CD4-positive, alpha-beta memory T cell (primary cell): ENCODE measurements around the gene SNW1. TPM values are rescaled to one million over a fixed set of nuclear protein-coding genes. Genes with fewer than 3 reads are reported as not detected.
"Not testable (repeated sequence)": the region's sequence is repeated elsewhere in the genome, so short reads cannot be mapped to it uniquely, and the experiment has no call there.

Experiments
- CTCF ChIA-PET: fragments of 350-600 bp; sonication (Branson Sonifier 250); formaldehyde crosslinking; loops from one replicate; lab custom pipeline; 2021; ENCODE audit warnings: inconsistent platforms; ENCODE audit not compliant: partially characterized antibody; lab: Charles Lee
- POLR2A ChIA-PET: fragments of 350-600 bp; sonication (Branson Sonifier 250); formaldehyde crosslinking; loops from one replicate; lab custom pipeline; 2021; ENCODE audit not compliant: partially characterized antibody; lab: Charles Lee
- DNase-seq, 5 donors: peaks; one replicate each; pipeline versions ENCODE4 v3.0.0 to v3.0.0-alpha.2; 2020 to 2022; ENCODE audit warnings: mixed read lengths in 1 of 5
- H3K27ac ChIP-seq: one replicate; pipeline ENCODE4 v1.7.0; 2013; ENCODE audit warnings: low read depth, low read length
- H3K27me3 ChIP-seq: 2 replicates; pipeline ENCODE4 v1.7.0; 2013; ENCODE audit warnings: mild to moderate bottlenecking, low read length, moderate library complexity; ENCODE audit not compliant: insufficient read depth
- H3K36me3 ChIP-seq: 2 replicates; pipeline ENCODE4 v1.7.0; 2013; ENCODE audit warnings: mild to moderate bottlenecking, low read length, moderate library complexity; ENCODE audit not compliant: insufficient read depth
- H3K4me1 ChIP-seq: 2 replicates; pipeline ENCODE4 v1.7.0; 2013; ENCODE audit warnings: mild to moderate bottlenecking, low read length, moderate library complexity; ENCODE audit not compliant: insufficient read depth
- H3K4me3 ChIP-seq, 2 donors: one replicate each; pipeline ENCODE4 v1.7.0; 2013; ENCODE audit warnings: low read length in 2 of 2, mild to moderate bottlenecking in 1 of 2
- H3K9me3 ChIP-seq, 2 donors: one replicate each; pipeline ENCODE4 v1.7.0; 2013; ENCODE audit warnings: low read length in 2 of 2, control low read depth in 1 of 2; ENCODE audit not compliant: control insufficient read depth in 1 of 2
- H3K27ac Mint-ChIP-seq, 7 donors: one replicate each; pipeline ENCODE4 v1.8.0; 2020 to 2021; ENCODE audit warnings: mixed read lengths in 7 of 7, mild to moderate bottlenecking in 6 of 7, inconsistent platforms in 3 of 7, moderate library complexity in 3 of 7
- H3K27me3 Mint-ChIP-seq, 2 donors: one replicate each; pipeline ENCODE4 v1.8.0; 2020 to 2021; ENCODE audit warnings: mixed read lengths in 2 of 2
- H3K36me3 Mint-ChIP-seq, 2 donors: one replicate each; pipeline ENCODE4 v1.8.0; 2020 to 2021; ENCODE audit warnings: mixed read lengths in 2 of 2, inconsistent platforms in 1 of 2, mild to moderate bottlenecking in 1 of 2
- H3K4me1 Mint-ChIP-seq, 4 donors: one replicate each; pipeline ENCODE4 v1.8.0; 2020 to 2021; ENCODE audit warnings: mixed read lengths in 4 of 4, mild to moderate bottlenecking in 1 of 4
- H3K4me3 Mint-ChIP-seq, 8 donors: one replicate each; pipeline ENCODE4 v1.8.0; 2020 to 2021; ENCODE audit warnings: mixed read lengths in 8 of 8, mild to moderate bottlenecking in 7 of 8, moderate library complexity in 6 of 8, inconsistent platforms in 3 of 8
- H3K9me3 Mint-ChIP-seq, 8 donors: one replicate each; pipeline ENCODE4 v1.8.0; 2020 to 2021; ENCODE audit warnings: mixed read lengths in 8 of 8, mild to moderate bottlenecking in 5 of 8, inconsistent platforms in 3 of 8, moderate library complexity in 1 of 8
- intact Hi-C: fragments of 100-400 bp; cut with micrococcal nuclease; formaldehyde crosslinking; loops from one replicate; pipeline ENCODE4 v1.15.1; 2023
- polyA plus RNA-seq, 2 donors: library from polyadenylated mRNA; unstranded; fragments of 300-500 nt; fragmentation: Illumina TruSeq; gene quantifications; one replicate each; pipeline ENCODE4 v1.2.3, GENCODE V29; 2021
- total RNA-seq, 2 experiments: library from RNA; stranded (reverse); gene quantifications; one replicate each; pipeline ENCODE4 v1.2.3, GENCODE V29; 2021

SNW1 gene
- total and polyA plus RNA-seq, 4 experiments from 2014 or later: 54.4 to 99.7 (median 91.4) TPM

DNA sequence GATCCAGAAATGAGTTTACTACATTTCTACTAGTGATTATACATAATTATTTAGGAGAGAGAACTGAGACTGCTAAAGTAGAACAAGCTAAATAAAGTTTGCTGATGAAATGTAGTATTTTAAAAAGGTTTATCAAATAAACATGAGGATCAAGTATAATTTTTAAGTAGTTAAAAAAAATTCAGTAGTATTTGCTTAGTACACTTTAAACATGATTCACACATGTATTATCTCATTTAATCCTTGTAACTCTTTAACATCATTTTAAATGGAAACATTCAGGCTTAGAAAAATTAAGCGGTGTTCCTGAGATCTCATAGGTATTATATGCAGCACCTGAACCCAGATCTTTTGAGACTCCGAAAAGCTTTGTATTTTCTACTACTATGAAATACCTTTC, 8.7 kb downstream of the SNW1 start:
- ChIA-PET CTCF (interaction anchor here (1.4 kb wide), 1 partner anchor 65 kb away, joined by 3 read pairs; no protein-coding TSS in a partner anchor), POLR2A (interaction anchor here (2.2 kb wide), 1 partner anchor 8 kb away, joined by 7 read pairs; the partner anchor contains the start of gene SNW1)
- Mint-ChIP-seq H3K4me3 (no peak overlapping the region), H3K36me3 (peaks cover 43 to 59% of the 10 kb centered on the region in 2 donors), H3K27me3 (no peaks in the 10 kb centered on the region), H3K9me3 (peaks cover 0 to 2% (median 0%) of the 10 kb centered on the region in 8 donors), H3K4me1 (peaks cover 15 to 54% (median 36%) of the 10 kb centered on the region in 4 donors), H3K27ac (peak overlapping the region in 1 of 7 donors; percentile 1)
- H3K27ac ChIP-seq: no peak overlapping the region
- DNase-seq: no peak
- no peaks in the 10 kb centered on the region for H3K27me3 ChIP-seq
- H3K36me3 ChIP-seq: peaks cover 50% of the 10 kb centered on the region
- no peak overlapping the region for H3K4me3 ChIP-seq
- intact Hi-C loops: no loop called here
- H3K4me1 ChIP-seq: peaks cover 30% of the 10 kb centered on the region
- no peaks in the 10 kb centered on the region for H3K9me3 ChIP-seq

DNA sequence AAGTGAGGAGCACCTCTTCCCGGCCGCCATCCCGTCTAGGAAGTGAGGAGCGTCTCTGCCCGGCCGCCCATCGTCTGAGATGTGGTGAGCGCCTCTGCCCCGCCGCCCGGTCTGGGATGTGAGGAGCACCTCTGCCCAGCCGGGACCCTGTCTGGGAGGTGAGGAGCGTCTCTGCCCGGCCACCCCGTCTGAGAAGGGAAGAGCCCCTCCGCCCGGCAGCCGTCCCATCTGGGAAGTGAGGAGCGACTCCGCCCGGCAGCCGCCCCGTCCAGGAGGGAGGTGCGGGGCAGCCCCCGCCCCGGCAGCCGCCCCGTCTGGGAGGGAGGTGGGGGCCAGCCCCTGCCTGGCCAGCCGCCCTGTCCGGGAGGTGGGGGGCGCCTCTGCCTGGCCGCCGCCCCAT, 13.5 kb downstream of the SNW1 start:
- CTCF ChIA-PET: not testable (repeated sequence)

DNA sequence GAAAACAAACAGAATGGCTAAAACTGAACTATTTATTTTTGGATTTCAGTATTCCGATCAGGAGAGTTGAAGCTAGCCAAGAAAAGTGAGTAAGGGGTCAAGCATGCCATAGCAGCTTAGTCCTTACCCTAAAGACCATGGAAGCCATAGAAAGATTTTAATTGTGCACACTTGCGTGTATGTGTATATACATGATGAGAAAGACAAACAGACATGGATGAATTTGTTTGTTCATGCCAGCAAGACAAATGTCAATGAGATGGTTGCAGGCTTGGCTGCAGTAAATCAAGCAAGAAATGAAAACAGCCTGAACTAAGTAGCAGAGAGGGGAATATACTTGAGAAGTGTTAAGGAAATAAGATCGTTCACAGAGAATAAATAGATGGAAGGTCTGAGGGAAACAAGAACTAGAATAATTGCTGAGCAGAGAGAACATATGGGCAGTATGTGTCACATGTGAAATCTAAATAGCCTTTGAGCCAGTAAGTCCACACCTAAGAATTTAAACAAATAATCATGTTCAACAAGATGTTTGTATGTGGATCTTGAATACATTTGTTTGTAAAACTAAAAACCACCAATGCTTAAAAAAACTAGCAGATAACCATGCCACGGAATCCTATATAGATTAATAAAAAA, 14.8 kb downstream of the SNW1 start:
- intact Hi-C loops: no loop called here
- peaks cover 20 to 43% (median 33%) of the 10 kb centered on the region in 4 donors for H3K4me1 Mint-ChIP-seq
- POLR2A ChIA-PET: interaction anchor here (0.6 to 1.2 kb wide), 2 partner anchors 12 to 1581 kb away, joined by 3 to 4 read pairs; no protein-coding TSS in a partner anchor
- no peak for DNase-seq
- Histone ChIP-seq H3K36me3 (peaks cover 29% of the 10 kb centered on the region), H3K27me3 (no peaks in the 10 kb centered on the region), H3K9me3 (no peaks in the 10 kb centered on the region), H3K4me1 (no peaks in the 10 kb centered on the region), H3K4me3 (no peak overlapping the region), H3K27ac (no peak overlapping the region)
- peaks cover 44 to 65% of the 10 kb centered on the region in 2 donors for H3K36me3 Mint-ChIP-seq
- CTCF ChIA-PET: no interaction called here
- peaks cover 0 to 2% (median 0%) of the 10 kb centered on the region in 8 donors for H3K9me3 Mint-ChIP-seq
- H3K27me3 Mint-ChIP-seq: no peaks in the 10 kb centered on the region
- H3K27ac Mint-ChIP-seq: peak overlapping the region in 4 of 7 donors; percentile 0 to 89 (median 46)
- no peak overlapping the region for H3K4me3 Mint-ChIP-seq

More for the DNA sequence above, 13.5 kb downstream of the SNW1 start:
- H3K27ac ChIP-seq, H3K27ac Mint-ChIP-seq, H3K4me3 Mint-ChIP-seq, H3K4me3 ChIP-seq, H3K9me3 Mint-ChIP-seq, POLR2A ChIA-PET, H3K27me3 ChIP-seq, H3K4me1 ChIP-seq, H3K27me3 Mint-ChIP-seq, DNase-seq, intact Hi-C loops, H3K9me3 ChIP-seq: not testable (repeated sequence)
- peaks cover 51 to 64% of the 10 kb centered on the region in 2 donors for H3K36me3 Mint-ChIP-seq
- peaks cover 40% of the 10 kb centered on the region for H3K36me3 ChIP-seq
- H3K4me1 Mint-ChIP-seq: peaks cover 17 to 38% (median 30%) of the 10 kb centered on the region in 4 donors

DNA sequence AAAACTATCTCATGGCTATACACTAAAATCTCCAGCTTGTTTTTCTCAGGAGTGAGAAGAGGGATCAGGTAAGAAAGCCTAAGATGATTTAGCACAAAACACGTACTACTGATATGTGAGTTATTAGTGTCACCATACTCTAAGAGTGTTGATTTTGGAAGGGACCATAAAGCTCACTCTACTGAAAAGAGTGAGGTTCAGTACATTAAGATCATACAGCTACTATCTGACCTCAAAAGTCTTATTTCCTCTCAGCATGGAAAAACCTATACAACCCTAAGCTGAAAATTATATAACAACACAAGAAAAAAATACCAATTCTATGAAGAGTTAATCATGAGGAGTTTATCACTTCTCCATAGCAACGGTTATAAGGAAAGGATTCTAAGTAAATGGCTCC, 19.5 kb downstream of the SNW1 start:
- Histone ChIP-seq H3K36me3 (peaks cover 29% of the 10 kb centered on the region), H3K27ac (no peak overlapping the region), H3K9me3 (no peaks in the 10 kb centered on the region), H3K27me3 (no peaks in the 10 kb centered on the region), H3K4me1 (peaks cover 11% of the 10 kb centered on the region), H3K4me3 (no peak overlapping the region)
- H3K27me3 Mint-ChIP-seq: no peaks in the 10 kb centered on the region
- H3K9me3 Mint-ChIP-seq: no peaks in the 10 kb centered on the region
- intact Hi-C loops: no loop called here
- POLR2A ChIA-PET: interaction anchor here (0.6 to 1.6 kb wide), 2 partner anchors 19 to 20 kb away, joined by 3 to 5 read pairs; partner anchors contain the start of gene SNW1
- DNase-seq: no peak
- H3K4me1 Mint-ChIP-seq: peaks cover 26 to 55% (median 38%) of the 10 kb centered on the region in 4 donors
- peak overlapping the region in 1 of 8 donors; percentile 2 for H3K4me3 Mint-ChIP-seq
- peak overlapping the region in 4 of 7 donors; percentile 5 to 72 (median 25) for H3K27ac Mint-ChIP-seq
- H3K36me3 Mint-ChIP-seq: peaks cover 29 to 63% of the 10 kb centered on the region in 2 donors
- CTCF ChIA-PET: no interaction called here

DNA sequence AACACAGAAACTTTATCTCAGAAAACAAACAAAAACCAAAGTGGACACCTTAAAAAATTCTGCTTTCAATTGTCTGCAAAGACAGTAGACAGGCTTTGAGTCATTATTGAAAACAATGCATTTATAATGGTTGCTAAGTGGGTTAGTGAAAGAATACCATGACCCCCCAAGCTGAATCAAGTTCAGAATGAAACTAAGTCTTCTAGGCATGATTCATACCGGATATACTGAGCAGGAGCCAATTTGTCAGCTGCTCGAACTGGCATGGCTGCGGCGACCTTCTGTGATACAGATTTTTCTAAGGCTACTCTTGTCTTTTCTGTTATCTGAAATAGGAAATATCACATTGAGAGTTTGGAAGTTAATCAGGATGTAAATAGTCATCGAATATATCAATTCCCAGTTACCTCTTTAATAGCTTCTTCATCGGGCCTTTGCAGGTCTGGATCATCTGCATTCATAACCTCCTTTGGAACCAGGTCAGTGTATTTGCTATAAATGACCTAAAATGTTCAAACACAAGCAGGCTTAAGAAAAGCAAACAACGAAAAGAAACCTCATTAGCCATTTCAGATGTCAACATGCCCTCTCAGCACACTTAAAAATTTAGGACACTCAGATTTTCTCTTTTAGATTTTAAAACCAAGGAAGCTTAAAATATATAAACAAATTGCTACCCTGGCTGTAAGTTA, 22.3 kb downstream of the SNW1 start:
- DNase-seq: peak in 3 of 5 donors; percentile 4 to 46 (median 18)
- H3K4me1 Mint-ChIP-seq: peaks cover 18 to 40% (median 29%) of the 10 kb centered on the region in 4 donors
- no peak overlapping the region for H3K4me3 ChIP-seq
- H3K36me3 Mint-ChIP-seq: peaks cover 35 to 66% of the 10 kb centered on the region in 2 donors
- H3K4me3 Mint-ChIP-seq: peak overlapping the region in 5 of 8 donors; percentile 22 to 61 (median 31)
- peak overlapping the region; percentile 30 to 88 (median 81) for H3K27ac Mint-ChIP-seq
- ChIA-PET CTCF (no interaction called here), POLR2A (no interaction called here)
- H3K9me3 Mint-ChIP-seq: no peaks in the 10 kb centered on the region
- H3K9me3 ChIP-seq: no peaks in the 10 kb centered on the region
- H3K27me3 Mint-ChIP-seq: no peaks in the 10 kb centered on the region
- peaks cover 11% of the 10 kb centered on the region for H3K4me1 ChIP-seq
- H3K27ac ChIP-seq: peak overlapping the region; percentile 13
- H3K27me3 ChIP-seq: no peaks in the 10 kb centered on the region
- peaks cover 45% of the 10 kb centered on the region for H3K36me3 ChIP-seq
- intact Hi-C loops: no loop called here

DNA sequence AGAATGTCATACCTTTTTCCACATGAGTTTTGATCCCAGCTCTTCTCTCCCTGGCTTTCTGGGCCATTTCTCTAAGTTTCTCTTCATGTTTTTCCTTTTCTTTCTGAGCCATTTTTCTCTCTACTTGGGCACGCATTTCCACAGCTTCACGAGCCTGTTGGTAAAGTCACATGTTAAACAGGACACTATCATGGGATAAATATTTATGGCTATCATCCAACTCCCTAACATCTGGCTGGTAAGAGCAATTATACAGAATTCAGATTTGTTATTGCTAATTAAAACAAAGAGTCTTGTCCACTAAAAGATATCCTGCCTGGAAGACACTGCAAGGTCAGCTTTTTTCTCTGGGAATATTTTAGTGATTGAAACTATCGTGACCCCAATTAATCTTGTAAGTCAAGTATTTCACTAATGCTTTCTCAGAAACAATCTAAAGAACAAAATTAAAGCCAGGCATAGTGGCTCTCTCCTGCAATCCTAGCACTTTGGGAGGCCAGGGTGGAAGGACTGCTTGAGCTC, 29.9 kb downstream of the SNW1 start:
- no peak for DNase-seq
- Mint-ChIP-seq H3K27me3 (no peaks in the 10 kb centered on the region), H3K4me3 (no peak overlapping the region), H3K27ac (peak overlapping the region in 3 of 7 donors; percentile 42 to 76 (median 47)), H3K4me1 (peaks cover 0 to 6% (median 3%) of the 10 kb centered on the region in 4 donors), H3K9me3 (no peaks in the 10 kb centered on the region), H3K36me3 (peaks cover 61 to 84% of the 10 kb centered on the region in 2 donors)
- Histone ChIP-seq H3K9me3 (no peaks in the 10 kb centered on the region), H3K4me3 (no peak overlapping the region), H3K27ac (no peak overlapping the region), H3K36me3 (peaks cover 88% of the 10 kb centered on the region), H3K27me3 (no peaks in the 10 kb centered on the region), H3K4me1 (no peaks in the 10 kb centered on the region)
- CTCF ChIA-PET: interaction anchor here (0.9 kb wide), 1 partner anchor 12 kb away, joined by 3 read pairs; no protein-coding TSS in a partner anchor
- intact Hi-C loops: no loop called here
- POLR2A ChIA-PET: interaction anchor here (0.6 kb wide), 1 partner anchor 50 kb away, joined by 3 read pairs; no protein-coding TSS in a partner anchor

DNA sequence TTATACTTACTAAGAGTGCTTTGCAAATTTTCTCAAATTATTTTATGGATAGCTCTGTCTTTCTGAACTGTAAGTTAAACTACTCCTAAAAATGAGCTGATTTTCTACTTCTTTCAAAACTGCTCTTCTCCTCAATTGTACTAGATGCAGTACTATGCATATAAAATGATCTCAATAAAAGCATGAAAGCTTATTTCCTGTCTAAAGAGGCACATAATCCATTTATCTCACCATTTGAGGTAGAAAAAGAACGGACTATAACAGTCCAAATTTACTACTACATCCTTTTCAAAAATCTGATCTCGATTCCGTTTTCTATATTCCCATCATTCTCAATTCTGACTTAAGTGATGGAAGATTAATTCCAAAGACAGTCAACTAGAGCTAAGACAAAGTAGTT, 38.7 kb downstream of the SNW1 start:
- H3K4me1 ChIP-seq: no peaks in the 10 kb centered on the region
- Mint-ChIP-seq H3K27me3 (no peaks in the 10 kb centered on the region), H3K4me1 (peaks cover 0 to 2% (median 0%) of the 10 kb centered on the region in 4 donors), H3K27ac (no peak overlapping the region), H3K36me3 (peaks cover 43 to 77% of the 10 kb centered on the region in 2 donors), H3K4me3 (no peak overlapping the region), H3K9me3 (no peaks in the 10 kb centered on the region)
- CTCF ChIA-PET: no interaction called here
- no peak overlapping the region for H3K4me3 ChIP-seq
- POLR2A ChIA-PET: no interaction called here
- peaks cover 80% of the 10 kb centered on the region for H3K36me3 ChIP-seq
- no peaks in the 10 kb centered on the region for H3K27me3 ChIP-seq
- no peak overlapping the region for H3K27ac ChIP-seq
- no peaks in the 10 kb centered on the region for H3K9me3 ChIP-seq
- intact Hi-C loops: no loop called here
- no peak for DNase-seq
